Astrocyte of the spinal cord (primary cell): ENCODE results near the gene FGD3.
"Not testable (repeated sequence)": the region's sequence is repeated elsewhere in the genome, so short reads cannot be mapped to it uniquely, and the experiment has no call there.

Experiments
- DNase-seq: peaks from one replicate; pipeline ENCODE4 v3.0.0; 2011; ENCODE audit warnings: low read depth, low spot score
- H3K4me3 ChIP-seq: 2 replicates; pipeline ENCODE4 v1.5.1; 2011; ENCODE audit warnings: low read depth, mild to moderate bottlenecking, low read length, moderate library complexity
- in situ Hi-C: cut with HindIII; loops from 2 replicates; pipeline ENCODE4 v1.10.0; 2017; ENCODE audit warnings: low sequenced_read_pairs
- TF ChIP-seq, protein P1 (sequence below): IDR thresholded peaks from 2 replicates; pipeline ENCODE4 v1.5.1; 2012; ENCODE audit warnings: low read depth, mild to moderate bottlenecking, low read length, inconsistent platforms

The FGD3 gene

DNA sequence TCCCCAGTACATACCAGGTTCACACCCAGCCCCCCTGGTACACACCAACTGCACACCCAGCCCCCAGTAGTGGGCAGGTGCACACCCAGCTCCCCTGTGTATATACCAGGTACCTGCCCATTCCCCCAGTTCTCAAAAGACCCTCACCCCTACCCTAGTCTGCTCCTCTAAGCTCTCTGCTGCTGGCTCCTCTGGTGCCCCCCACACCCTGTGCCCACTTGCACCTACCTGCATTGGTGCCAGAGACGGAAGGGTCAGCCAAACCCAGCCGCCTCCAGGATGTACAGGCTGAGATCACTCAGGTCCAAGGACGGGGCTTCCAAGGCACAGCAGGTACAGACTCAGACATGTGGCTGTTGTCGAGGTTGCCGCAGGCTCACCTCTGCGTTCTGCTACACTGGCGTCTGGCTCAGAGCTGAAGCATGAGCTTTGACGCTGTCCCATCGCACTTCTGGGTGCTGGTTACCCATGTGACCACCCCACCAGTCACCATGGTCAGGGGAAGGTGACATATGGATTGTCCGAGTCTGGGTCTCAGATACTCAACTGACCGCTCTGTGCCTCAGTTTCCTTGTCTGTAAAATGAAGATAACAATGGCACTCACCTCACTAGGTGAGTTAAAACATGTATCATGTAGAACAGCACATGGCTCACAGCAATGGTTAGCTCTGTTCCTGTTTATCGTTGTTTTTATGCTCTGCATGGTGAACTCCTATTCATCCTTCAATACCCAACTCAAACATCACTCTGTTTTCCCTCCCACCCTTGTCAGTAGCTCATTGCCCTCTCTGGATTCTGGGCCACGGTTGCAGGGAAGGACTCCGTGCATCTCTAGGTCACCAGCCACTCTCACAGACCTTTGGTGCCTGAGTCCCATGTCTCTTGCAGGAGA lies 65.9 kb downstream of the FGD3 start:
- no peak for DNase-seq
- TF ChIP-seq, protein P1, sequence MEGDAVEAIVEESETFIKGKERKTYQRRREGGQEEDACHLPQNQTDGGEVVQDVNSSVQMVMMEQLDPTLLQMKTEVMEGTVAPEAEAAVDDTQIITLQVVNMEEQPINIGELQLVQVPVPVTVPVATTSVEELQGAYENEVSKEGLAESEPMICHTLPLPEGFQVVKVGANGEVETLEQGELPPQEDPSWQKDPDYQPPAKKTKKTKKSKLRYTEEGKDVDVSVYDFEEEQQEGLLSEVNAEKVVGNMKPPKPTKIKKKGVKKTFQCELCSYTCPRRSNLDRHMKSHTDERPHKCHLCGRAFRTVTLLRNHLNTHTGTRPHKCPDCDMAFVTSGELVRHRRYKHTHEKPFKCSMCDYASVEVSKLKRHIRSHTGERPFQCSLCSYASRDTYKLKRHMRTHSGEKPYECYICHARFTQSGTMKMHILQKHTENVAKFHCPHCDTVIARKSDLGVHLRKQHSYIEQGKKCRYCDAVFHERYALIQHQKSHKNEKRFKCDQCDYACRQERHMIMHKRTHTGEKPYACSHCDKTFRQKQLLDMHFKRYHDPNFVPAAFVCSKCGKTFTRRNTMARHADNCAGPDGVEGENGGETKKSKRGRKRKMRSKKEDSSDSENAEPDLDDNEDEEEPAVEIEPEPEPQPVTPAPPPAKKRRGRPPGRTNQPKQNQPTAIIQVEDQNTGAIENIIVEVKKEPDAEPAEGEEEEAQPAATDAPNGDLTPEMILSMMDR: no peak
- no peak overlapping the region for H3K4me3 ChIP-seq

DNA sequence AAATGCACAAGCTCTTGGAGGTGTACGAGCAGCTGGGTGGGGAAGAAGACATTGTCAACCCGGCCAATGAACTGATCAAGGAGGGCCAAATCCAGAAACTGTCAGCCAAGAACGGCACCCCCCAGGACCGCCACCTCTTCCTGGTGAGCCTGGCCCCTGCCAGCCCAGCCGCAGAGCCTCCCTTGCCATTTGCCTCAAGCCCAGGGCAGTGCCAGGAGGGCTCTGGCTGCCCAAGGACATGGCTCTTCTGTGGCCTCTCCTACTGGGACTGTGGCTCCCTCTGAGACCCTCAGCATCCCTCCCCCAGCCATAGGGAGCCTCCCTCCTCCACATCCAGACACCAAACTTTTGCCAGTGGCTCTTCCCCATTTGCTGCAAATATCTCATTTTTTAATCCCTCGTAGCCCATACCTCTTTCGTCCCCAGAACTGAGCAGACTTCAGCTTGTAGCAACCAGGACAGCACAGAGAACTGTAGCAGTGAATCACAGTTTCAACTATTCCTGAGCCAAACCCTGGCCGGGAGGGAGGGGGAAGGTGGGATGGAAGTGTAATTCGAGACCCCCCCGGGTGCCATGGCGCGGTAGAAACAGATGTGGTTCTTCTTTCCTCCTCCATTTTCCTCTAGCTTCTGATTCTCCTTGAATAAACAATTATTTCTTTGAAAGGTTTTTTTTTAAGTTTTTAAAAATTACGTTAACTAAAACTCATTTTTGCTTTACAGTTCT lies 66.7 kb downstream of the FGD3 start:
- in situ Hi-C loops: no loop called here
- TF ChIP-seq, protein P1: no peak
- DNase-seq: no peak
- no peak overlapping the region for H3K4me3 ChIP-seq

More for the DNA sequence above, 65.9 kb downstream of the FGD3 start:
- in situ Hi-C loops: no loop called here

DNA sequence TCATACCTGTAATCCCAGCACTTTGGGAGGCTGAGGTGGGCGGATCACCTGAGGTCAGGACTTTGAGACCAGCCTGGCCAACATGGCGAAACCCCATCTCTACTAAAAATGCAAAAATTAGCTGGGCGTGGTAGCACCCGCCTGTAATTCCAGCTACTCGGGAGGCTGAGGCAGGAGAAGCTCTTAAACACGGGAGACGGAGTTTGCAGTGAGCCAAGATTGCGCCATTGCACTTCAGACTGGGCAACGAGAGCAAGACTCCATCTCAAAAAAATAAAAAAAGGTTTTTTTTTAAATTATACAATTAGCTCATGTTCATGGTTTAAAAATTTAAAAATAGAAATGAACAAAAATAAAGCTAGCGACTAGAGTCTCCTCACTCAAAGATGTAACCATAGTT lies 67.9 kb downstream of the FGD3 start:
- H3K4me3 ChIP-seq, in situ Hi-C loops, DNase-seq: not testable (repeated sequence)

DNA sequence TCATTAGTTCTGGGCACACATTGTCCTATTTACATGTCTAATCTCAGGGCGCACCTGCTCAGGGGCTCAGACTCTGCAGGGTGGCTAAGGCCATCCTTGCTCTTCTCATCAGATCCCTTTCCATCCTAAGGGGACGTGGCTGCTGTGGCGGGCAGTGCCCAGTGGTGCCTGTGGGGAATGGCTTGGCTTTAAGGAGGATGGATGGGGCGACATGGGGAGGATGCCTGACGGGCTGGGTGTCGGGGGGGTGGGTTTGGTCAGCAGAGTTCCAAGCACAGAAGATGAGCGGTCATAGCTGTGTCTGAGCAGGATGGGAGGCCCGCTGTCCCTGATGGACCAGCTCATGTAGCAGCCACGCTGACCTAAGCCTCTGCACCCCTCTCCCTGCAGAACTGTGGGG lies 70.3 kb downstream of the FGD3 start:
- in situ Hi-C loops: no loop called here
- no peak for DNase-seq
- no peak overlapping the region for H3K4me3 ChIP-seq

DNA sequence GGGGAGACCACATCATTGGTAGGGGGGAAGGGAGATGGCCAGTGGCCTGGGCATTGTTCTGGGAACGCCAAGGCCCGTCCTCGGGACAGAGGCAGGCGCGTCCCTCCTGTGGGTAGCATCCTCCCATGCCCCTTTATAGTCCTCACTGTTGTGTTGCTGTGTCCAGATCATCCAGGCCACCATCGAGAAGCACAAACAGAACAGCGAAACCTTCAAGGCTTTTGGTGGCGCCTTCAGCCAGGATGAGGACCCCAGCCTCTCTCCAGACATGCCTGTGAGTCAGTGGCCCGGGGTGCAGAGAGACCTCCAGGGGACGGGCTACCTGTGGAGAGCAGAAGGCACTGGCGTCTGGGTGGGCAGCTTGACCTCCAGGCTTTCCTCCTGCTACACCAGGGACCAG lies 72.8 kb downstream of the FGD3 start:
- DNase-seq: no peak
- in situ Hi-C loops: no loop called here
- TF ChIP-seq, protein P1: no peak
- H3K4me3 ChIP-seq: no peak overlapping the region

More for the DNA sequence above, 70.3 kb downstream of the FGD3 start:
- TF ChIP-seq, protein P1: no peak

DNA sequence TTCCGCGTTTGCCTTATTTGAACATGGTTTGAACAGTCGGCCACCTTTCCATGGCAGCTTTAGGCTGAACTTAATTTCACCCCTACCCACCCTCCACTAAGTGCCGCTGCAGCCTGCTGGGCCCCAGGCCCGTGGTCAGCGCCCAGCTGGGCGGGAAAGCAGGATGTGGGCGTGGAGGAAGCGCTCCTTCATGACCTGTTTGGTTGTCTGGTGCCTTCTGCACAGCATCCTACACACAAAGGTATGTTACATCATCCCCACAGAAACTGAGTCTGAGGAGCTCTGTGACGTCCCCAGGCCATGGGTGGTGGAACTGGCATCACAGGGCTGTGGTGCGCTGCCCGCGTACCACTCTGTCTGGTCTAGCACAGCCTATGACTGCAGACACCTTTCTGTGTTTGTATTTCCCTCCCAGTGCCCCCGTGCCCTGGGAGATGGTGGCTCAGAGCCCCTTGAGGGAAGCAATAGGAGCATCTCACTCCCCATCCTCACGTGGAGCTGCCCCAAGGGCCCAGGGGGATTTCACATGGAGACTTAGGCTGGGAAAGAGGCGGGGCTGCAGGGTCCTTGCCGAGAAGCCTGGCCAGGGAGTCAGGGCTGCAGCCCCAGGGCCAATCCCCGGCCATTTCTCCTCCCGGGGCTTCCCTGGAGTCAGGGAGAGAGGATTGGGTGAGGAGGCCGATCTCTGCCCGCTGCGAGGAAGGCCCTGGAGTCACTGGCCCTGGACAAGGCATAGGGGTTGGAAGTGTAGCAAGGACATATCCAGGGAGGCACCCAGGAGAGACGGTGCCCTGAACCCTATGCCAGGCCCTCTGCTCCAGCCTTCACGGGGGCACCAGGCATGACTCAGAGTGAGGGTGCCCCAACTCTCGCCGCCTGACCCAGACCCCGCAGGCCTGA lies 73.7 kb downstream of the FGD3 start:
- DNase-seq: peak; percentile 47

More for the DNA sequence above, 73.7 kb downstream of the FGD3 start:
- TF ChIP-seq, protein P1: no peak
- H3K4me3 ChIP-seq: no peak overlapping the region
- in situ Hi-C loops: no loop called here
